HEK293 (cell line): ENCODE data around the gene INPP5A.

Experiments used
- CTCF ChIA-PET: fragments of 350-600 bp; formaldehyde crosslinking; extraction: SDS; loops from one replicate; lab custom pipeline; 2021; ENCODE audit warnings: antibody characterized with exemption; lab: Yijun Ruan, JAX
- POLR2A ChIA-PET: fragments of 300-600 bp; formaldehyde crosslinking; extraction: SDS; loops from one replicate; lab custom pipeline; 2020; ENCODE audit warnings: antibody characterized with exemption, inconsistent platforms; lab: Yijun Ruan, JAX
- H3K27ac ChIP-seq: fragments of 200-500 bp; sonication (Bioruptor generic); 2 replicates; pipeline ENCODE4 v1.5.1; 2014; ENCODE audit warnings: low read depth, low read length, control low read depth, inconsistent platforms; ENCODE audit errors: extremely low read depth
- H3K36me3 ChIP-seq, 2 experiments: fragments of 200-500 bp in 1 of 2; sonication (Bioruptor generic) in 1 of 2; 1 replicate in 1 of 2; 2 replicates in 1 of 2; pipeline ENCODE4 v1.5.1; 2014 to 2017; ENCODE audit warnings: inconsistent platforms in 2 of 2, low read length in 2 of 2; ENCODE audit not compliant: control insufficient read depth in 2 of 2, insufficient read depth in 1 of 2
- H3K4me1 ChIP-seq: fragments of 200-500 bp; sonication (Bioruptor generic); 2 replicates; pipeline ENCODE4 v1.5.1; 2014; ENCODE audit warnings: mild to moderate bottlenecking, low read length, inconsistent platforms; ENCODE audit not compliant: control insufficient read depth, insufficient read depth
- H3K4me3 ChIP-seq: 2 replicates; pipeline ENCODE4 v1.5.1; 2011; ENCODE audit warnings: low read depth, mild to moderate bottlenecking, control low read depth, low read length, moderate library complexity
- H3K9me3 ChIP-seq: fragments of 200-500 bp; sonication (Bioruptor generic); 2 replicates; pipeline ENCODE4 v1.5.1; 2014; ENCODE audit warnings: low read depth, low read length, inconsistent platforms; ENCODE audit not compliant: control insufficient read depth, insufficient read depth
- EGR2 ChIP-seq: fragments of 450-650 bp; formaldehyde crosslinking; IDR thresholded peaks from 2 replicates; pipeline ENCODE4 v1.5.1; 2016; ENCODE audit warnings: low read depth, missing biosample characterization, missing genetic modification characterization
- GLI4 ChIP-seq: fragments of 450-650 bp; formaldehyde crosslinking; IDR thresholded peaks from 2 replicates; pipeline ENCODE4 v1.5.1; 2016; ENCODE audit warnings: missing biosample characterization, missing genetic modification characterization
- HOXC10 ChIP-seq: sonication (generic); formaldehyde crosslinking; IDR thresholded peaks from 2 replicates; pipeline ENCODE4 v1.8.1; 2023; ENCODE audit warnings: mild to moderate bottlenecking, missing genetic modification reagents
- PRDM1 ChIP-seq: fragments of 450-650 bp; formaldehyde crosslinking; IDR thresholded peaks from 2 replicates; pipeline ENCODE4; 2016; ENCODE audit warnings: missing biosample characterization, missing genetic modification characterization
- SALL2 ChIP-seq: fragments of 450-650 bp; formaldehyde crosslinking; IDR thresholded peaks from 2 replicates; pipeline ENCODE4 v1.5.0; 2017; ENCODE audit warnings: missing biosample characterization, mild to moderate bottlenecking, missing genetic modification characterization, borderline replicate concordance
- YY2 ChIP-seq: fragments of 450-650 bp; formaldehyde crosslinking; IDR thresholded peaks from 2 replicates; pipeline ENCODE4 v1.5.1; 2016; ENCODE audit warnings: missing biosample characterization, missing genetic modification characterization
- ZBTB10 ChIP-seq: fragments of 450-650 bp; formaldehyde crosslinking; IDR thresholded peaks from 2 replicates; pipeline ENCODE4 v1.5.1; 2016; ENCODE audit warnings: missing biosample characterization, missing genetic modification characterization
- ZNF174 ChIP-seq: fragments of 450-650 bp; formaldehyde crosslinking; IDR thresholded peaks from 2 replicates; pipeline ENCODE4 v1.5.0; 2017; ENCODE audit warnings: missing biosample characterization, mild to moderate bottlenecking, missing genetic modification characterization
- ZNF248 ChIP-seq: fragments of 450-650 bp; formaldehyde crosslinking; IDR thresholded peaks from 2 replicates; pipeline ENCODE4 v1.5.1; 2017; ENCODE audit warnings: missing biosample characterization, missing genetic modification characterization
- ZNF311 ChIP-seq: fragments of 450-650 bp; formaldehyde crosslinking; IDR thresholded peaks from 2 replicates; pipeline ENCODE4 v1.5.1; 2017; ENCODE audit warnings: missing biosample characterization, missing genetic modification characterization, borderline replicate concordance
- ZNF416 ChIP-seq: fragments of 450-650 bp; formaldehyde crosslinking; IDR thresholded peaks from 2 replicates; pipeline ENCODE4 v1.5.1; 2016; ENCODE audit warnings: missing biosample characterization, missing genetic modification characterization
- ZNF561 ChIP-seq: fragments of 450-650 bp; IDR thresholded peaks from 2 replicates; pipeline ENCODE4 v1.5.1; 2018; ENCODE audit warnings: missing biosample characterization, missing genetic modification characterization, borderline replicate concordance
- ZNF645 ChIP-seq: fragments of 450-650 bp; formaldehyde crosslinking; IDR thresholded peaks from 2 replicates; pipeline ENCODE4; 2016; ENCODE audit warnings: missing biosample characterization, missing genetic modification characterization
- ZNF664 ChIP-seq: fragments of 450-650 bp; formaldehyde crosslinking; IDR thresholded peaks from 2 replicates; pipeline ENCODE4 v1.5.1; 2016; ENCODE audit warnings: missing biosample characterization, missing genetic modification characterization
- ZXDB ChIP-seq: fragments of 450-650 bp; formaldehyde crosslinking; IDR thresholded peaks from 2 replicates; pipeline ENCODE4 v1.5.1; 2016; ENCODE audit warnings: missing biosample characterization, missing genetic modification characterization

INPP5A gene

GRCh38 chr10:132657748-132658147 lies 120.2 kb downstream of the INPP5A start:
- Histone ChIP-seq H3K36me3 (peaks cover 0 to 16% of the 10 kb centered on the region in 2 experiments; a peak in 1 of 3 replicates), H3K4me3 (no peak overlapping the region), H3K27ac (no peak overlapping the region), H3K4me1 (no peaks in the 10 kb centered on the region), H3K9me3 (no peaks in the 10 kb centered on the region)
- CTCF ChIA-PET: interaction anchor here (0.6 to 0.8 kb wide), 3 partner anchors 35 to 635 kb away, joined by 3 to 4 read pairs (median 3); no protein-coding TSS in a partner anchor
- POLR2A ChIA-PET: no interaction called here
- TF ChIP-seq ZNF248 (tag by site-specific recombination): no peak
- TF ChIP-seq ZNF645 (tag by site-specific recombination): no peak
- TF ChIP-seq ZXDB (tag by site-specific recombination): no peak
- no peak for TF ChIP-seq PRDM1 (tag by site-specific recombination)
- TF ChIP-seq HOXC10 (CRISPR knock-in tag): no peak
- no peak for TF ChIP-seq YY2 (tag by site-specific recombination)
- TF ChIP-seq ZNF416 (tag by site-specific recombination): no peak
- TF ChIP-seq ZNF311 (tag by site-specific recombination): no peak

GRCh38 chr10:132658546-132659205 lies 121.1 kb downstream of the INPP5A start:
- TF ChIP-seq ZBTB10: no peak
- no peak for TF ChIP-seq ZNF664 (tag by site-specific recombination)
- TF ChIP-seq GLI4: no peak
- no peak for TF ChIP-seq ZNF174
- TF ChIP-seq ZNF561 (tag by site-specific recombination): no peak
- no peak for TF ChIP-seq EGR2 (tag by site-specific recombination)
- ChIA-PET CTCF (no interaction called here), POLR2A (no interaction called here)
- Histone ChIP-seq H3K36me3 (peaks cover 0 to 16% of the 10 kb centered on the region in 2 experiments; a peak in 1 of 3 replicates), H3K4me1 (no peaks in the 10 kb centered on the region), H3K27ac (no peak overlapping the region), H3K9me3 (no peaks in the 10 kb centered on the region), H3K4me3 (no peak overlapping the region)

- Histone ChIP-seq H3K4me3 (no peak overlapping the region), H3K27ac (no peak overlapping the region), H3K4me1 (no peaks in the 10 kb centered on the region), H3K9me3 (no peaks in the 10 kb centered on the region), H3K36me3 (peaks cover 0 to 16% of the 10 kb centered on the region in 2 experiments; a peak in 1 of 3 replicates)
- no peak for TF ChIP-seq SALL2
- POLR2A ChIA-PET: no interaction called here
- CTCF ChIA-PET: interaction anchor here (0.6 kb wide), 1 partner anchor 224 kb away, joined by 4 read pairs; no protein-coding TSS in a partner anchor
Measured at GRCh38 chr10:132659206-132660091, 121.9 kb downstream of the INPP5A start.
